SK-N-SH (cell line): ENCODE data around the gene TMEM184B. TPM values are rescaled to one million over a fixed set of nuclear protein-coding genes. Genes with fewer than 3 reads are reported as not detected.

Experiments used
- CTCF ChIA-PET: fragments of 300-600, 350-600 bp; formaldehyde crosslinking; extraction: SDS; loops from one replicate; lab custom pipeline; 2021; lab: Yijun Ruan, JAX
- POLR2A ChIA-PET: fragments of 350-600 bp; sonication (Branson Sonifier 250); formaldehyde crosslinking; extraction: SDS; loops from one replicate; lab custom pipeline; 2020; ENCODE audit warnings: antibody characterized with exemption, inconsistent platforms; lab: Yijun Ruan, JAX
- DNase-seq: peaks from one replicate; pipeline ENCODE4 v3.0.0; 2012
- H2AFZ ChIP-seq: fragments of 200-600 bp; sonication (generic); 2 replicates; pipeline ENCODE4 v1.8.1; 2016; ENCODE audit warnings: antibody characterized with exemption, mild to moderate bottlenecking, low read depth
- H3F3A ChIP-seq: fragments of 200-600 bp; sonication (generic); replicated peaks from 2 replicates; pipeline ENCODE3; 2016; ENCODE audit warnings: antibody characterized with exemption, mild to moderate bottlenecking; ENCODE audit not compliant: insufficient read depth
- H3K27ac ChIP-seq, 2 experiments: fragments of 200-500 bp in 1 of 2; fragments of 200-600 bp in 1 of 2; sonication (Bioruptor generic) in 1 of 2; sonication (generic), shearing (Covaris generic) in 1 of 2; 2 replicates each; pipeline versions ENCODE4 v1.5.1 to v1.6.1; 2014 to 2016; ENCODE audit warnings: low read depth in 2 of 2, inconsistent platforms in 1 of 2, low read length in 1 of 2, mild to moderate bottlenecking in 1 of 2, mixed read lengths in 1 of 2
- H3K27me3 ChIP-seq: fragments of 200-600 bp; sonication (generic), shearing (Covaris generic); 2 replicates; pipeline ENCODE4 v1.6.1; 2016; ENCODE audit warnings: mixed run types; ENCODE audit not compliant: insufficient read depth
- H3K36me3 ChIP-seq, 2 experiments: fragments of 200-500 bp in 1 of 2; fragments of 200-600 bp in 1 of 2; sonication (Bioruptor generic) in 1 of 2; sonication (generic) in 1 of 2; replicated peaks in 1 of 2; 2 replicates each; pipeline versions ENCODE3 to v1.5.1; 2014 to 2016; ENCODE audit warnings: low read length in 1 of 2, mild to moderate bottlenecking in 1 of 2; ENCODE audit not compliant: insufficient read depth in 2 of 2, control insufficient read depth in 1 of 2
- H3K4me1 ChIP-seq, 2 experiments: fragments of 200-500 bp in 1 of 2; fragments of 200-600 bp in 1 of 2; sonication (Bioruptor generic) in 1 of 2; sonication (generic), shearing (Covaris generic) in 1 of 2; 2 replicates each; pipeline versions ENCODE4 v1.5.1 to v1.6.1; 2014 to 2016; ENCODE audit warnings: low read depth in 1 of 2, low read length in 1 of 2, mixed run types in 1 of 2; ENCODE audit not compliant: insufficient read depth in 2 of 2, control insufficient read depth in 1 of 2
- H3K4me2 ChIP-seq: fragments of 200-600 bp; sonication (generic), shearing (Covaris generic); 2 replicates; pipeline ENCODE4 v1.6.1; 2017; ENCODE audit warnings: mixed run types
- H3K4me3 ChIP-seq, 2 experiments: fragments of 200-500 bp in 1 of 2; fragments of 200-600 bp in 1 of 2; sonication (Bioruptor generic) in 1 of 2; sonication (generic), shearing (Covaris generic) in 1 of 2; 2 replicates each; pipeline versions ENCODE4 v1.5.1 to v1.8.1; 2014 to 2016; ENCODE audit warnings: low read depth in 2 of 2, inconsistent platforms in 1 of 2, low read length in 1 of 2, mild to moderate bottlenecking in 1 of 2, mixed read lengths in 1 of 2, moderate library complexity in 1 of 2
- H3K79me2 ChIP-seq: fragments of 200-600 bp; sonication (generic); 2 replicates; pipeline ENCODE4 v1.8.1; 2017; ENCODE audit warnings: mild to moderate bottlenecking; ENCODE audit not compliant: insufficient read depth
- H3K9ac ChIP-seq: fragments of 200-600 bp; sonication (generic); 2 replicates; pipeline ENCODE4 v1.6.1; 2017; ENCODE audit warnings: mixed run types
- H3K9me2 ChIP-seq: fragments of 200-600 bp; sonication (generic); 2 replicates; pipeline ENCODE4 v1.6.1; 2017; ENCODE audit warnings: mixed run types
- H3K9me3 ChIP-seq: fragments of 200-600 bp; sonication (generic); 2 replicates; pipeline ENCODE4 v1.6.1; 2017; ENCODE audit warnings: mixed run types, mild to moderate bottlenecking, moderate library complexity
- H4K20me1 ChIP-seq: fragments of 200-600 bp; sonication (generic); 2 replicates; pipeline ENCODE4 v1.6.1; 2017; ENCODE audit warnings: mild to moderate bottlenecking, mixed run types; ENCODE audit not compliant: insufficient read depth
- CTCF ChIP-seq: fragments of 200-600 bp; sonication (generic); IDR thresholded peaks from 2 replicates; pipeline ENCODE4 v1.6.1; 2017; ENCODE audit warnings: antibody characterized with exemption, mild to moderate bottlenecking, moderate library complexity
- EP300 ChIP-seq, 2 experiments: IDR thresholded peaks; 2 replicates each; pipeline versions ENCODE4 v1.4.0 to v1.6.1; 2012; ENCODE audit warnings: borderline replicate concordance in 1 of 2, low read depth in 1 of 2, low read length in 1 of 2
- EZH2phosphoT487 ChIP-seq: fragments of 200-600 bp; sonication (generic); IDR thresholded peaks from 2 replicates; pipeline ENCODE4 v1.6.1; 2017; ENCODE audit warnings: low read depth, mixed run types, mild to moderate bottlenecking, antibody characterized with exemption, moderate library complexity, borderline replicate concordance
- GATA2 ChIP-seq: sonication (generic); formaldehyde crosslinking; IDR thresholded peaks from 2 replicates; pipeline ENCODE4 v1.5.0; 2020; ENCODE audit warnings: mild to moderate bottlenecking, missing genetic modification reagents
- IRF3 ChIP-seq: fragments of 150-350 bp; IDR thresholded peaks from 2 replicates; pipeline ENCODE4 v1.6.1; 2016; ENCODE audit warnings: mild to moderate bottlenecking, low read depth, low read length
- MEF2A ChIP-seq: IDR thresholded peaks from 2 replicates; pipeline ENCODE4 v1.4.0; 2012; ENCODE audit warnings: low read depth, borderline replicate concordance
- MXI1 ChIP-seq: IDR thresholded peaks from 2 replicates; pipeline ENCODE4 v1.6.1; 2012; ENCODE audit warnings: mild to moderate bottlenecking, low read depth, low read length, improper control_type of control experiment
- NFIC ChIP-seq: IDR thresholded peaks from 2 replicates; pipeline ENCODE4 v1.4.0; 2012; ENCODE audit warnings: borderline replicate concordance
- RAD21 ChIP-seq: IDR thresholded peaks from 2 replicates; pipeline ENCODE4 v1.6.1; 2012; ENCODE audit warnings: mild to moderate bottlenecking, low read length
- RFX5 ChIP-seq: IDR thresholded peaks from 2 replicates; pipeline ENCODE4 v1.6.1; 2012; ENCODE audit warnings: mild to moderate bottlenecking, improper control_type of control experiment, low read length
- SIN3A ChIP-seq: IDR thresholded peaks from 2 replicates; pipeline ENCODE4 v1.6.1; 2012; ENCODE audit warnings: low read depth, mild to moderate bottlenecking, low read length, moderate library complexity, borderline replicate concordance
- TCF12 ChIP-seq: IDR thresholded peaks from 2 replicates; pipeline ENCODE4 v1.4.0; 2012
- WGBS: methylation state at CpG from one replicate; pipeline ENCODE4 v1.1.6; 2017; ENCODE audit warnings: low lambda C conversion rate; 5-methylcytosine and 5-hydroxymethylcytosine counted together
- polyA plus RNA-seq, 3 experiments: library from polyadenylated mRNA; depleted of rRNA; stranded (reverse); fragments of >200 nt; gene quantifications; 2 replicates each; pipeline ENCODE4 v1.2.3, GENCODE V29; 2012
- TF ChIP-seq, protein P1 (sequence below): IDR thresholded peaks from 2 replicates; pipeline ENCODE4 v1.4.0; 2012; ENCODE audit warnings: low read depth

The TMEM184B gene
- polyA plus RNA-seq, 1 of the 3 experiments (the other 2 are of a cell fraction) = 25.3 TPM

- H4K20me1 ChIP-seq = no peaks in the 10 kb centered on the region
- H3K4me3 ChIP-seq = no peak overlapping the region
- no peaks in the 10 kb centered on the region for H3K27me3 ChIP-seq
- TF ChIP-seq MEF2A (no peak), TCF12 (no peak), RFX5 (no peak), EZH2phosphoT487 (no peak), RAD21 (peak; percentile 31; the same call in 1 of the 2 replicates), GATA2 (CRISPR knock-in tag) (no peak), SIN3A (no peak), CTCF (peak; percentile 11; the same call in 1 of the 2 replicates)
- no peak overlapping the region for H3K9ac ChIP-seq
- H3K4me1 ChIP-seq = no peaks in the 10 kb centered on the region
- POLR2A ChIA-PET = no interaction called here
- H3K9me2 ChIP-seq = no peaks in the 10 kb centered on the region
- no peak overlapping the region for H3K4me2 ChIP-seq
- no peak overlapping the region for H2AFZ ChIP-seq
- no peaks in the 10 kb centered on the region for H3K9me3 ChIP-seq
- H3K79me2 ChIP-seq = 0 out of 2 replicates have a peak, but pooled peaks cover 3% of the 10 kb centered on the region
- H3F3A ChIP-seq = no peaks in the 10 kb centered on the region
- H3K36me3 ChIP-seq = peaks cover 0 to 8% of the 10 kb centered on the region in 2 experiments
- CTCF ChIA-PET = interaction anchor here (1.0 kb wide), 1 partner anchor 10 kb away, joined by 3 read pairs; no protein-coding TSS in a partner anchor
- 82% methylated on average over 6 of the region's 15 CpGs for WGBS
- no peak for DNase-seq
- no peak overlapping the region for H3K27ac ChIP-seq
These were observed 42.5 kb downstream of the TMEM184B start for GRCh38 chr22:38230108-38230825.

DNA sequence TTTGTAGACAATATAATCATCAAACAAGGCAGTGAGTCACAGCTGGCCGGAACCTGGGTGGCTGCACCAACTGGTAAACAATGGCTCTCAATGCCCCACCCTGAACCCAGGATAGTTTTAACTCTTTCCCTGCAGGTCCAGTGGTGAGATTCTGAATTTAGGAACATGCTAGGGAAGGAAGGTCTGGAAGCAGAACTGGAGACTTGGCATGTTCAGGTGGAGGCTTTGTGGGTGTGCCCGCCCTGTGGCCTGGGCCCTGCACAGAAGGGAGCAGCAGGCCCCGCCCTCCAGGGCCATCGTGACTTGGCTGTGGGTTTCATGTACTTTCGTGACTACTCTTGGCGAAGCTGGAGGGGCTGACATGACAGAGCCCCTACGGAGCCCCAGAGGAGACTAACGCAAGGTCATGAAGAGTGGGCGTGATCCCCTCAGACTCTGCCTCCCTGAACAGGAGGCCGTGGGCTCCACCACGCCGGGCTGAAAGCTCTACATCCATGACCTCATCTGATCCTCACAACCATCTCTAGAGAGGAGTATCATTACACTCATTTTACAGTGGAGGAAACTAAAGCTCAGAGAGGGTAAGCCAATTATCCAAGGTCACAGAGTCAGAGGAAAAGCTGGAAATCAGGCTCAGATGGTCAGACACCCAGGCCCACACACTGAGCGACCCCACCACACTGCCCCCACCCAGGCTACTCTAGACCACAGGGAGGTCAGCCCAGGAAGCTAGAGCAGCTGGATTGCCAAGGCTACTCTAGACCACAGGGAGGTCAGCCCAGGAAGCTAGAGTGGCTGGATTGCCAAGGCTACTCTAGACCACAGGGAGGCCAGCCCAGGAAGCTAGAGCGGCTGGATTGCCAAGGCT is 43.7 kb downstream of the TMEM184B start:
- 89% methylated on average over 3 of the region's 14 CpGs for whole genome bisulfite sequencing
- Histone ChIP-seq H3K27ac (peak overlapping the region in 1 of 2 experiments; percentile 53; a peak in 2 of 4 replicates), H4K20me1 (no peaks in the 10 kb centered on the region), H3K27me3 (no peaks in the 10 kb centered on the region), H3K36me3 (peaks cover 0 to 13% of the 10 kb centered on the region in 2 experiments), H2AFZ (no peak overlapping the region), H3F3A (no peaks in the 10 kb centered on the region), H3K79me2 (0 out of 2 replicates have a peak, but pooled peaks cover 3% of the 10 kb centered on the region), H3K9ac (no peak overlapping the region), H3K9me3 (no peaks in the 10 kb centered on the region)
- CTCF ChIA-PET = interaction anchor here (0.8 kb wide), 1 partner anchor 9 kb away, joined by 4 read pairs; no protein-coding TSS in a partner anchor
- TF ChIP-seq, protein P1, sequence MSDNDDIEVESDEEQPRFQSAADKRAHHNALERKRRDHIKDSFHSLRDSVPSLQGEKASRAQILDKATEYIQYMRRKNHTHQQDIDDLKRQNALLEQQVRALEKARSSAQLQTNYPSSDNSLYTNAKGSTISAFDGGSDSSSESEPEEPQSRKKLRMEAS = no peak
- TF ChIP-seq EZH2phosphoT487 = no peak
- no peak for TF ChIP-seq NFIC
- TF ChIP-seq GATA2 (CRISPR knock-in tag) = no peak
- TF ChIP-seq RFX5 = no peak
- no peak for TF ChIP-seq MXI1
- no peak for TF ChIP-seq EP300 (IDR thresholded peaks at IDR 0.05; ENCODE audit: borderline replicate concordance in 1 of 2, low read depth in 1 of 2, low read length in 1 of 2)
- TF ChIP-seq IRF3 = no peak
- TF ChIP-seq CTCF = no peak
- TF ChIP-seq, all 33 proteins: peak for 0
- H3K4me2 ChIP-seq = no peak overlapping the region
- DNase-seq = no peak
- no peaks in the 10 kb centered on the region for H3K4me1 ChIP-seq
- H3K9me2 ChIP-seq = no peaks in the 10 kb centered on the region
- no peak overlapping the region for H3K4me3 ChIP-seq
- POLR2A ChIA-PET = no interaction called here
